A673 (cell line): Measurements from ENCODE around the gene ELOVL5. TPM values are rescaled to one million over a fixed set of nuclear protein-coding genes. Genes with fewer than 3 reads are reported as not detected.

Source experiments
- BruUV-seq: library from RNA; stranded (reverse); fragments of 400-500 nt; replicated peaks from 2 replicates; lab custom pipeline; 2021; lab: Mats Ljungman, UMichigan
- CTCF ChIA-PET: fragments of 300-600 bp; sonication (Branson Sonifier 250); formaldehyde crosslinking; loops from one replicate; lab custom pipeline; 2022; ENCODE audit warnings: antibody characterized with exemption; lab: Charles Lee
- POLR2A ChIA-PET: fragments of 300-600 bp; sonication (Branson Sonifier 250); formaldehyde crosslinking; loops from one replicate; lab custom pipeline; 2022; ENCODE audit warnings: antibody characterized with exemption; ENCODE audit not compliant: low non-redundant PET; lab: Charles Lee
- DNase-seq: peaks from one replicate; pipeline ENCODE4 v3.0.0-alpha.2; 2015; ENCODE audit warnings: low spot score
- H3K27ac ChIP-seq: fragments of 200-600 bp; sonication (generic); 2 replicates; pipeline ENCODE4 v1.5.1; 2016; ENCODE audit warnings: mixed run types, low read depth, mild to moderate bottlenecking, mixed read lengths, antibody characterized with exemption, low read length; ENCODE audit not compliant: poor library complexity, severe bottlenecking
- H3K27me3 ChIP-seq: fragments of 200-600 bp; sonication (generic); replicated peaks from 2 replicates; pipeline ENCODE4 v1.6.1; 2017; ENCODE audit warnings: mixed run types, low read depth, mild to moderate bottlenecking, mixed read lengths, antibody characterized with exemption, low read length; ENCODE audit not compliant: insufficient read depth, poor library complexity
- H3K36me3 ChIP-seq: fragments of 200-600 bp; sonication (generic); 2 replicates; pipeline ENCODE4 v1.6.1; 2016; ENCODE audit warnings: mixed run types, mild to moderate bottlenecking, mixed read lengths, antibody characterized with exemption, low read length; ENCODE audit not compliant: insufficient read depth, poor library complexity, severe bottlenecking
- H3K4me1 ChIP-seq: fragments of 200-600 bp; sonication (generic); 2 replicates; pipeline ENCODE4 v1.6.1; 2017; ENCODE audit warnings: mixed run types, mild to moderate bottlenecking, mixed read lengths, antibody characterized with exemption, low read length; ENCODE audit not compliant: insufficient read depth, poor library complexity, severe bottlenecking
- H3K4me3 ChIP-seq: fragments of 200-600 bp; sonication (generic); 2 replicates; pipeline ENCODE4 v1.5.1; 2016; ENCODE audit warnings: low read depth, mixed run types, mild to moderate bottlenecking, mixed read lengths, low read length; ENCODE audit not compliant: poor library complexity, severe bottlenecking
- H3K9me3 ChIP-seq: fragments of 200-600 bp; sonication (generic); 2 replicates; pipeline ENCODE4 v1.6.1; 2016; ENCODE audit warnings: mixed run types, low read depth, mild to moderate bottlenecking, mixed read lengths, antibody characterized with exemption, low read length; ENCODE audit not compliant: poor library complexity, severe bottlenecking
- EZH2 ChIP-seq: fragments of 200-600 bp; sonication (generic); IDR thresholded peaks from 2 replicates; pipeline ENCODE4 v1.6.1; 2017; ENCODE audit warnings: borderline replicate concordance, low read depth, mild to moderate bottlenecking, mixed read lengths, antibody characterized with exemption, low read length; ENCODE audit not compliant: poor library complexity, severe bottlenecking
- intact Hi-C: fragments of 100-400 bp; cut with micrococcal nuclease; formaldehyde crosslinking; loops from one replicate; pipeline ENCODE4 v1.10.0; 2022; ENCODE audit not compliant: unreplicated experiment
- microRNA-seq: library from miRNA; unstranded; fragments of <30 nt; microRNA quantifications from one replicate; pipeline ENCODE4 v1.2.0, GENCODE V29; 2021
- total RNA-seq: library from RNA; stranded (reverse); gene quantifications from 2 replicates; pipeline ENCODE4 v1.2.3, GENCODE V29; 2021
- TF ChIP-seq, protein P1 (sequence below): fragments of 300-800, 200-600 bp; sonication (generic); conservative IDR thresholded peaks from 2 replicates; pipeline ENCODE4 v1.5.1; 2017; ENCODE audit warnings: low read depth, mild to moderate bottlenecking, antibody characterized with exemption, low read length, moderate library complexity, mixed read lengths

The ELOVL5 gene
- total RNA-seq, 1 experiment from 2014 or later, result 98.5 TPM

DNA sequence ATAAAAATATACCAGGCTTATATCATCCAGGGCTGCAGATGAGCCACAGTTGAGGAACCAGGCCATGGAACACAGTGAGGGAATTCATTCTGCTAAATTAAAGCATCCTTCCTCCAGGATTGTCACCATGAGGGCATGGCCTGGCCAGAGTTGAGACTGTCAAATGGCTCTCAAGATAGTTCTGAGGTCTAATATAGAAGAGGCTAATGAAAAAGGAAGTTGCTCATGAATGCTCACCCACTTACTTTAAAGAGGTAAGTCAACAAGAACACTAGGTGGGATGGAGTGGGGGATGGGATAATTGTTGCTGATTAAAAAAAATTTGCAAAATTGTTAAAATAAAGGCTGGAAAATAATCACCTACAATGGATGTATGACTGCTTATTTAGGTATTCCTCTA, 128.1 kb downstream of the ELOVL5 start:
- Histone ChIP-seq H3K4me1 (no peaks in the 10 kb centered on the region), H3K36me3 (no peaks in the 10 kb centered on the region), H3K27me3 (no peaks in the 10 kb centered on the region), H3K9me3 (no peaks in the 10 kb centered on the region), H3K27ac (no peak overlapping the region), H3K4me3 (no peak overlapping the region)
- no peak for DNase-seq
- CTCF ChIA-PET, result no interaction called here
- no TSS peak for BruUV-seq
- TF ChIP-seq, protein P1, sequence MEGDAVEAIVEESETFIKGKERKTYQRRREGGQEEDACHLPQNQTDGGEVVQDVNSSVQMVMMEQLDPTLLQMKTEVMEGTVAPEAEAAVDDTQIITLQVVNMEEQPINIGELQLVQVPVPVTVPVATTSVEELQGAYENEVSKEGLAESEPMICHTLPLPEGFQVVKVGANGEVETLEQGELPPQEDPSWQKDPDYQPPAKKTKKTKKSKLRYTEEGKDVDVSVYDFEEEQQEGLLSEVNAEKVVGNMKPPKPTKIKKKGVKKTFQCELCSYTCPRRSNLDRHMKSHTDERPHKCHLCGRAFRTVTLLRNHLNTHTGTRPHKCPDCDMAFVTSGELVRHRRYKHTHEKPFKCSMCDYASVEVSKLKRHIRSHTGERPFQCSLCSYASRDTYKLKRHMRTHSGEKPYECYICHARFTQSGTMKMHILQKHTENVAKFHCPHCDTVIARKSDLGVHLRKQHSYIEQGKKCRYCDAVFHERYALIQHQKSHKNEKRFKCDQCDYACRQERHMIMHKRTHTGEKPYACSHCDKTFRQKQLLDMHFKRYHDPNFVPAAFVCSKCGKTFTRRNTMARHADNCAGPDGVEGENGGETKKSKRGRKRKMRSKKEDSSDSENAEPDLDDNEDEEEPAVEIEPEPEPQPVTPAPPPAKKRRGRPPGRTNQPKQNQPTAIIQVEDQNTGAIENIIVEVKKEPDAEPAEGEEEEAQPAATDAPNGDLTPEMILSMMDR, result no peak
- TF ChIP-seq EZH2, result no peak
- POLR2A ChIA-PET, result no interaction called here
- intact Hi-C loops, result no loop called here

Small RNA genes lying within 50 kb of the gene (microRNA-seq; reads per million reads assigned to microRNA genes)
- not detected for gene MIR5685

Other genes with a start within 250 kb of the ELOVL5 start
- gene GCM1, start 200.1 kb downstream of the ELOVL5 start, total RNA-seq, result 0.17 and 0.24 TPM in 2 replicates
- gene GCLC, start 196.2 kb upstream of the ELOVL5 start, total RNA-seq, result 33.2 and 33.5 TPM in 2 replicates